ENCODE results near the gene BTBD10. TPM values are rescaled to one million over a fixed set of nuclear protein-coding genes. Genes with fewer than 3 reads are reported as not detected.

Gene BTBD10
- total and polyA plus RNA-seq, 7 donors = 18.9 to 77.8 (median 43.3) TPM

- intact Hi-C loops (cut with DNase I) = no loop called here
- DNase-seq = no peak
- H3K9me3 ChIP-seq = no peaks in the 10 kb centered on the region
- H3K4me3 ChIP-seq = no peak overlapping the region
- WGBS, 2 donors = 92% methylated on average over 6 of the region's 6 CpGs
- no peaks in the 10 kb centered on the region for H3K27me3 ChIP-seq
- H3K4me1 ChIP-seq = no peaks in the 10 kb centered on the region
- TF ChIP-seq POLR2AphosphoS5 (IDR thresholded peaks at IDR 0.05) = no peak
- TF ChIP-seq POLR2A (IDR thresholded peaks at IDR 0.05) = no peak
- no peak for TF ChIP-seq CTCF (IDR thresholded peaks at IDR 0.05)
- no peak for TF ChIP-seq EP300 (IDR thresholded peaks at IDR 0.05)
- peaks cover 0 to 10% (median 0%) of the 10 kb centered on the region in 4 donors for H3K36me3 ChIP-seq
- no peak overlapping the region for H3K27ac ChIP-seq
Measured at GRCh38 chr11:13349046-13349445, 114.0 kb downstream of the BTBD10 start.

GRCh38 chr11:13348305-13348704 lies 114.7 kb downstream of the BTBD10 start:
- TF ChIP-seq EP300 (IDR thresholded peaks at IDR 0.05) (no peak), POLR2A (IDR thresholded peaks at IDR 0.05) (no peak), POLR2AphosphoS5 (IDR thresholded peaks at IDR 0.05) (no peak), CTCF (IDR thresholded peaks at IDR 0.05) (no peak)
- WGBS, 2 donors = 44 to 88% methylated on average over 3 of the region's 3 CpGs
- no peak for DNase-seq
- Histone ChIP-seq H3K4me3 (no peak overlapping the region), H3K27me3 (no peaks in the 10 kb centered on the region), H3K27ac (no peak overlapping the region), H3K36me3 (peaks cover 0 to 7% (median 0%) of the 10 kb centered on the region in 4 donors), H3K4me1 (no peaks in the 10 kb centered on the region), H3K9me3 (no peaks in the 10 kb centered on the region)
- intact Hi-C loops (cut with DNase I) = no loop called here

GRCh38 chr11:13347901-13348300 lies 115.1 kb downstream of the BTBD10 start:
- Histone ChIP-seq H3K4me1 (no peaks in the 10 kb centered on the region), H3K4me3 (no peak overlapping the region), H3K27ac (no peak overlapping the region), H3K27me3 (no peaks in the 10 kb centered on the region), H3K36me3 (peaks cover 0 to 7% (median 0%) of the 10 kb centered on the region in 4 donors), H3K9me3 (no peaks in the 10 kb centered on the region)
- no peak for DNase-seq
- intact Hi-C loops (cut with DNase I) = no loop called here
- WGBS, 2 donors = 33 to 58% methylated on average over 7 of the region's 7 CpGs
- TF ChIP-seq POLR2A (IDR thresholded peaks at IDR 0.05) (no peak), EP300 (IDR thresholded peaks at IDR 0.05) (no peak)

GRCh38 chr11:13346470-13346869 lies 116.6 kb downstream of the BTBD10 start:
- whole genome bisulfite sequencing, 2 donors = 95% methylated on average over 5 of the region's 5 CpGs
- H3K4me3 ChIP-seq = no peak overlapping the region
- intact Hi-C loops (cut with DNase I) = no loop called here

GRCh38 chr11:13344818-13345217 lies 118.2 kb downstream of the BTBD10 start:
- no peaks in the 10 kb centered on the region for H3K9me3 ChIP-seq
- peaks cover 0 to 4% (median 0%) of the 10 kb centered on the region in 4 donors for H3K36me3 ChIP-seq
- intact Hi-C loops (cut with DNase I) = loop anchor here (1.0 kb wide), 1 partner anchor 135 kb away; no protein-coding TSS in a partner anchor
- DNase-seq = no peak
- TF ChIP-seq POLR2AphosphoS5 (IDR thresholded peaks at IDR 0.05) = no peak
- TF ChIP-seq EP300 (IDR thresholded peaks at IDR 0.05) = no peak
- peaks cover 0 to 9% (median 3%) of the 10 kb centered on the region in 4 donors for H3K4me1 ChIP-seq
- no peak overlapping the region for H3K4me3 ChIP-seq
- no peak overlapping the region for H3K27ac ChIP-seq
- H3K27me3 ChIP-seq = no peaks in the 10 kb centered on the region
- 98 to 100% methylated on average over 1 of the region's 1 CpG for WGBS, 2 donors

More at GRCh38 chr11:13346470-13346869, 116.6 kb downstream of the BTBD10 start:
- H3K27me3 ChIP-seq = no peaks in the 10 kb centered on the region
- H3K36me3 ChIP-seq = peaks cover 0 to 7% (median 0%) of the 10 kb centered on the region in 4 donors
- no peaks in the 10 kb centered on the region for H3K4me1 ChIP-seq
- no peaks in the 10 kb centered on the region for H3K9me3 ChIP-seq
- TF ChIP-seq CTCF (IDR thresholded peaks at IDR 0.05) (no peak), POLR2AphosphoS5 (IDR thresholded peaks at IDR 0.05) (no peak), POLR2A (IDR thresholded peaks at IDR 0.05) (no peak), EP300 (IDR thresholded peaks at IDR 0.05) (no peak)
- no peak overlapping the region for H3K27ac ChIP-seq
- no peak for DNase-seq
